Panc1 (cell line): Measurements from ENCODE around the gene TBC1D2B. TPM values are rescaled to one million over a fixed set of nuclear protein-coding genes. Genes with fewer than 3 reads are reported as not detected.

Source experiments
- ATAC-seq: fragments of 200-7000 bp; cut with Tn5 transposase; 2 replicates; pipeline ENCODE4 v1.9.1; 2020; ENCODE audit warnings: mild to moderate bottlenecking, moderate library complexity
- BruUV-seq: library from RNA; stranded (reverse); fragments of 400-500 nt; replicated peaks from 2 replicates; lab custom pipeline; 2021; lab: Mats Ljungman, UMichigan
- CTCF ChIA-PET: fragments of 300-600 bp; sonication (Branson Sonifier 250); formaldehyde crosslinking; loops from one replicate; lab custom pipeline; 2022; ENCODE audit warnings: antibody characterized with exemption; lab: Charles Lee
- POLR2A ChIA-PET: fragments of 300-600 bp; sonication (Branson Sonifier 250); formaldehyde crosslinking; loops from one replicate; lab custom pipeline; 2022; ENCODE audit warnings: antibody characterized with exemption; lab: Charles Lee
- DNase-seq: peaks from one replicate; pipeline ENCODE4 v3.0.0-alpha.2; 2010; ENCODE audit warnings: low read depth, low spot score
- H3K27ac ChIP-seq: 2 replicates; pipeline ENCODE4 v1.5.1; 2011; ENCODE audit warnings: mild to moderate bottlenecking, low read length, inconsistent platforms
- H3K27me3 ChIP-seq: fragments of 200-500 bp; sonication (Bioruptor generic); 2 replicates; pipeline ENCODE4 v1.6.0; 2014; ENCODE audit warnings: low read length, inconsistent platforms; ENCODE audit not compliant: control insufficient read depth, insufficient read depth
- H3K36me3 ChIP-seq: fragments of 200-500 bp; sonication (Bioruptor generic); 2 replicates; pipeline ENCODE4 v1.5.1; 2014; ENCODE audit warnings: inconsistent platforms, mild to moderate bottlenecking, low read length, moderate library complexity; ENCODE audit not compliant: control insufficient read depth, insufficient read depth
- H3K4me1 ChIP-seq: 2 replicates; pipeline ENCODE4 v1.5.1; 2011; ENCODE audit warnings: inconsistent platforms, mild to moderate bottlenecking, low read length, moderate library complexity; ENCODE audit not compliant: control insufficient read depth, insufficient read depth
- H3K4me3 ChIP-seq, 2 experiments: 2 replicates each; pipeline ENCODE4 v1.5.1; 2011 to 2012; ENCODE audit warnings: low read depth in 2 of 2, low read length in 2 of 2, mild to moderate bottlenecking in 2 of 2, inconsistent platforms in 1 of 2, moderate library complexity in 1 of 2
- H3K9me3 ChIP-seq: fragments of 200-500 bp; sonication (Bioruptor generic); 2 replicates; pipeline ENCODE4 v1.5.1; 2014; ENCODE audit warnings: low read depth, mild to moderate bottlenecking, inconsistent platforms, low read length, moderate library complexity; ENCODE audit not compliant: control insufficient read depth, insufficient read depth
- CTCF ChIP-seq: fragments of 450-650 bp; IDR thresholded peaks from 2 replicates; pipeline ENCODE4 v1.5.1; 2017; ENCODE audit warnings: mild to moderate bottlenecking
- POLR2AphosphoS5 ChIP-seq: IDR thresholded peaks from 2 replicates; pipeline ENCODE4 v1.6.1; 2012; ENCODE audit warnings: mild to moderate bottlenecking, low read depth, low read length, moderate library complexity
- REST ChIP-seq, 2 experiments: IDR thresholded peaks; 2 replicates each; pipeline ENCODE4 v1.6.1; 2011 to 2012; ENCODE audit warnings: low read depth in 2 of 2, control low read depth in 1 of 2, low read length in 1 of 2, mild to moderate bottlenecking in 1 of 2, moderate library complexity in 1 of 2; ENCODE audit not compliant: insufficient read depth in 1 of 2
- SIN3A ChIP-seq: IDR thresholded peaks from 2 replicates; pipeline ENCODE4 v1.6.1; 2012; ENCODE audit warnings: low read depth, mild to moderate bottlenecking, low read length, moderate library complexity, borderline replicate concordance; ENCODE audit not compliant: insufficient read depth
- TCF7L2 ChIP-seq: IDR thresholded peaks from 2 replicates; pipeline ENCODE4 v1.6.1; 2011; ENCODE audit warnings: mild to moderate bottlenecking, low read depth, low read length, inconsistent platforms
- in situ Hi-C: cut with HindIII; loops from 2 replicates; pipeline ENCODE4 v1.10.0; 2016; ENCODE audit warnings: low sequenced_read_pairs, low pct_unique_long_range_greater_than_20kb
- intact Hi-C: fragments of 100-400 bp; cut with micrococcal nuclease; formaldehyde crosslinking; loops from one replicate; pipeline ENCODE4 v1.10.0; 2022; ENCODE audit not compliant: unreplicated experiment
- total RNA-seq: library from RNA; stranded (reverse); gene quantifications from one replicate; pipeline ENCODE4 v1.2.1, GENCODE V29; 2021; ENCODE audit not compliant: unreplicated experiment

Gene TBC1D2B
- total RNA-seq, 1 experiment from 2014 or later, result 59.3 TPM

GRCh38 chr15:78100886-78101285 lies 23.4 kb upstream of the TBC1D2B start:
- BruUV-seq, result no TSS peak
- H3K4me3 ChIP-seq, result no peak overlapping the region
- no peaks in the 10 kb centered on the region for H3K27me3 ChIP-seq
- ChIA-PET CTCF (no interaction called here), POLR2A (no interaction called here)
- H3K27ac ChIP-seq, result no peak overlapping the region
- DNase-seq (no peak), ATAC-seq (no peak)
- TF ChIP-seq TCF7L2, result no peak
- no peak for TF ChIP-seq SIN3A
- TF ChIP-seq CTCF, result no peak
- no peak for TF ChIP-seq POLR2AphosphoS5
- no peak for TF ChIP-seq REST (IDR thresholded peaks at IDR 0.05; ENCODE audit: insufficient read depth in 1 of 2, low read depth in 2 of 2, low read length in 1 of 2)
- no peaks in the 10 kb centered on the region for H3K36me3 ChIP-seq
- no peaks in the 10 kb centered on the region for H3K4me1 ChIP-seq
- in situ Hi-C loops (no loop called here), intact Hi-C loops (no loop called here)
- H3K9me3 ChIP-seq, result no peaks in the 10 kb centered on the region

- no peaks in the 10 kb centered on the region for H3K4me1 ChIP-seq
- in situ Hi-C loops (no loop called here), intact Hi-C loops (no loop called here)
- CTCF ChIA-PET, result no interaction called here
- DNase-seq (no peak), ATAC-seq (no peak)
- H3K36me3 ChIP-seq, result no peaks in the 10 kb centered on the region
- BruUV-seq, result no TSS peak
- H3K27me3 ChIP-seq, result no peaks in the 10 kb centered on the region
- POLR2A ChIA-PET, result no interaction called here
- no peaks in the 10 kb centered on the region for H3K9me3 ChIP-seq
- H3K27ac ChIP-seq, result no peak overlapping the region
- TF ChIP-seq TCF7L2 (no peak), REST (IDR thresholded peaks at IDR 0.05; ENCODE audit: insufficient read depth in 1 of 2, low read depth in 2 of 2, low read length in 1 of 2) (no peak)
- H3K4me3 ChIP-seq, result no peak overlapping the region
These were observed 20.7 kb upstream of the TBC1D2B start for GRCh38 chr15:78098131-78098755.
